LNCaP clone FGC (cell line): Measurements from ENCODE around the gene EPHA3.
A peak's percentile ranks its signal among the peaks of the same experiment; 100 is the strongest.

Source experiments
- DNase-seq: peaks from one replicate; pipeline ENCODE4 v3.0.0-alpha.2; 2011; ENCODE audit warnings: low read depth
- H3K4me3 ChIP-seq: 2 replicates; pipeline ENCODE4 v1.5.1; 2011; ENCODE audit warnings: mild to moderate bottlenecking, low read depth, low read length, control low read depth
- CTCF ChIP-seq: IDR thresholded peaks from 2 replicates; pipeline ENCODE4 v1.5.1; 2012; ENCODE audit warnings: mild to moderate bottlenecking; ENCODE audit not compliant: control insufficient read depth, insufficient read depth; ENCODE audit errors: extremely low read depth

Gene EPHA3

GRCh38 chr3:89107461-89108290 is at the start of gene EPHA3:
EPHA3 (plus strand) TSS chr3:89107621; CDS start chr3:89107749, 128 bp downstream.
- peak within 1 kb of the TSS; percentile 38 for H3K4me3 ChIP-seq
- DNase-seq = no peak
- 0 out of 2 replicates have a peak, but pooled peaks have one; percentile 4 for TF ChIP-seq CTCF

GRCh38 chr3:89058371-89058770 is 49.0 kb upstream of the EPHA3 start:
- DNase-seq = no peak
- TF ChIP-seq CTCF = no peak
- H3K4me3 ChIP-seq = no peak overlapping the region

- no peak for TF ChIP-seq CTCF
- no peak for DNase-seq
- H3K4me3 ChIP-seq = no peak overlapping the region
Measured at GRCh38 chr3:89059211-89059925, 48.1 kb upstream of the EPHA3 start.

GRCh38 chr3:89061259-89061658 is 46.2 kb upstream of the EPHA3 start:
- DNase-seq = no peak
- no peak overlapping the region for H3K4me3 ChIP-seq
- no peak for TF ChIP-seq CTCF

- TF ChIP-seq CTCF = no peak
- DNase-seq = no peak
- H3K4me3 ChIP-seq = no peak overlapping the region
Measured at GRCh38 chr3:89067736-89068135, 39.7 kb upstream of the EPHA3 start.

- no peak for TF ChIP-seq CTCF
- DNase-seq = no peak
- H3K4me3 ChIP-seq = no peak overlapping the region
Measured at GRCh38 chr3:89072642-89073041, 34.8 kb upstream of the EPHA3 start.
